HEK293 (cell line): Measurements from ENCODE around the gene FSHR.

Experiments used
- CTCF ChIA-PET: fragments of 350-600 bp; formaldehyde crosslinking; extraction: SDS; loops from one replicate; lab custom pipeline; 2021; ENCODE audit warnings: antibody characterized with exemption; lab: Yijun Ruan, JAX
- POLR2A ChIA-PET: fragments of 300-600 bp; formaldehyde crosslinking; extraction: SDS; loops from one replicate; lab custom pipeline; 2020; ENCODE audit warnings: antibody characterized with exemption, inconsistent platforms; lab: Yijun Ruan, JAX
- H3K27ac ChIP-seq: fragments of 200-500 bp; sonication (Bioruptor generic); 2 replicates; pipeline ENCODE4 v1.5.1; 2014; ENCODE audit warnings: low read depth, low read length, control low read depth, inconsistent platforms; ENCODE audit errors: extremely low read depth
- H3K36me3 ChIP-seq, 2 experiments: fragments of 200-500 bp in 1 of 2; sonication (Bioruptor generic) in 1 of 2; 1 replicate in 1 of 2; 2 replicates in 1 of 2; pipeline ENCODE4 v1.5.1; 2014 to 2017; ENCODE audit warnings: inconsistent platforms in 2 of 2, low read length in 2 of 2; ENCODE audit not compliant: control insufficient read depth in 2 of 2, insufficient read depth in 1 of 2
- H3K4me1 ChIP-seq: fragments of 200-500 bp; sonication (Bioruptor generic); 2 replicates; pipeline ENCODE4 v1.5.1; 2014; ENCODE audit warnings: mild to moderate bottlenecking, low read length, inconsistent platforms; ENCODE audit not compliant: control insufficient read depth, insufficient read depth
- H3K4me3 ChIP-seq: 2 replicates; pipeline ENCODE4 v1.5.1; 2011; ENCODE audit warnings: low read depth, mild to moderate bottlenecking, control low read depth, low read length, moderate library complexity
- H3K9me3 ChIP-seq: fragments of 200-500 bp; sonication (Bioruptor generic); 2 replicates; pipeline ENCODE4 v1.5.1; 2014; ENCODE audit warnings: low read depth, low read length, inconsistent platforms; ENCODE audit not compliant: control insufficient read depth, insufficient read depth
- AEBP2 ChIP-seq: fragments of 450-650 bp; formaldehyde crosslinking; IDR thresholded peaks from 2 replicates; pipeline ENCODE4 v1.5.1; 2016; ENCODE audit warnings: missing biosample characterization, missing genetic modification characterization, borderline replicate concordance
- GLIS1 ChIP-seq: fragments of 450-650 bp; formaldehyde crosslinking; IDR thresholded peaks from 2 replicates; pipeline ENCODE4 v1.5.1; 2016; ENCODE audit warnings: missing biosample characterization, missing genetic modification characterization
- PATZ1 ChIP-seq: fragments of 450-650 bp; formaldehyde crosslinking; IDR thresholded peaks from 2 replicates; pipeline ENCODE4 v1.5.1; 2016; ENCODE audit warnings: missing biosample characterization, missing genetic modification characterization
- REPIN1 ChIP-seq: fragments of 450-650 bp; formaldehyde crosslinking; IDR thresholded peaks from 2 replicates; pipeline ENCODE4 v1.5.1; 2017; ENCODE audit warnings: missing biosample characterization, missing genetic modification characterization, low read depth
- SALL2 ChIP-seq: fragments of 450-650 bp; formaldehyde crosslinking; IDR thresholded peaks from 2 replicates; pipeline ENCODE4 v1.5.0; 2017; ENCODE audit warnings: missing biosample characterization, mild to moderate bottlenecking, missing genetic modification characterization, borderline replicate concordance
- SETDB1 ChIP-seq: IDR thresholded peaks from one replicate; pipeline ENCODE4 v1.6.1; 2017; ENCODE audit warnings: mild to moderate bottlenecking, low read length, moderate library complexity, mixed read lengths; ENCODE audit not compliant: insufficient read length
- YY1 ChIP-seq: fragments of 450-650 bp; formaldehyde crosslinking; IDR thresholded peaks from 2 replicates; pipeline ENCODE4 v1.5.1; 2018; ENCODE audit warnings: missing biosample characterization, missing genetic modification characterization
- ZNF148 ChIP-seq: fragments of 450-650 bp; formaldehyde crosslinking; IDR thresholded peaks from 2 replicates; pipeline ENCODE4 v1.5.0; 2017; ENCODE audit warnings: missing biosample characterization, missing genetic modification characterization, borderline replicate concordance
- ZNF239 ChIP-seq: fragments of 450-650 bp; formaldehyde crosslinking; IDR thresholded peaks from 2 replicates; pipeline ENCODE4 v1.5.1; 2016; ENCODE audit warnings: missing biosample characterization, missing genetic modification characterization
- ZNF248 ChIP-seq: fragments of 450-650 bp; formaldehyde crosslinking; IDR thresholded peaks from 2 replicates; pipeline ENCODE4 v1.5.1; 2017; ENCODE audit warnings: missing biosample characterization, missing genetic modification characterization
- ZNF266 ChIP-seq: fragments of 450-650 bp; formaldehyde crosslinking; IDR thresholded peaks from 2 replicates; pipeline ENCODE4 v1.5.1; 2016; ENCODE audit warnings: missing biosample characterization, missing genetic modification characterization, low read depth
- ZNF292 ChIP-seq: fragments of 450-650 bp; formaldehyde crosslinking; IDR thresholded peaks from 2 replicates; pipeline ENCODE4 v1.5.1; 2016; ENCODE audit warnings: low read depth, missing biosample characterization, missing genetic modification characterization, borderline replicate concordance
- ZNF341 ChIP-seq: fragments of 450-650 bp; formaldehyde crosslinking; IDR thresholded peaks from 2 replicates; pipeline ENCODE4; 2016; ENCODE audit warnings: low read depth, missing biosample characterization, missing genetic modification characterization
- ZNF426 ChIP-seq: fragments of 450-650 bp; formaldehyde crosslinking; IDR thresholded peaks from 2 replicates; pipeline ENCODE4 v1.5.1; 2017; ENCODE audit warnings: missing biosample characterization, missing genetic modification characterization, mild to moderate bottlenecking, inconsistent platforms, moderate library complexity
- ZNF433 ChIP-seq: fragments of 450-650 bp; formaldehyde crosslinking; IDR thresholded peaks from 2 replicates; pipeline ENCODE4 v1.5.1; 2016; ENCODE audit warnings: missing biosample characterization, missing genetic modification characterization, low read depth
- ZNF571 ChIP-seq: fragments of 450-650 bp; formaldehyde crosslinking; IDR thresholded peaks from 2 replicates; pipeline ENCODE4 v1.5.0; 2017; ENCODE audit warnings: missing biosample characterization, missing genetic modification characterization
- ZNF623 ChIP-seq: fragments of 450-650 bp; formaldehyde crosslinking; IDR thresholded peaks from 2 replicates; pipeline ENCODE4 v1.5.1; 2016; ENCODE audit warnings: missing biosample characterization, missing genetic modification characterization
- ZNF624 ChIP-seq: fragments of 450-650 bp; formaldehyde crosslinking; IDR thresholded peaks from 2 replicates; pipeline ENCODE4 v1.5.1; 2017; ENCODE audit warnings: missing biosample characterization, missing genetic modification characterization
- ZNF629 ChIP-seq: fragments of 450-650 bp; formaldehyde crosslinking; IDR thresholded peaks from 2 replicates; pipeline ENCODE4 v1.5.1; 2017; ENCODE audit warnings: missing biosample characterization, missing genetic modification characterization
- ZNF645 ChIP-seq: fragments of 450-650 bp; formaldehyde crosslinking; IDR thresholded peaks from 2 replicates; pipeline ENCODE4; 2016; ENCODE audit warnings: missing biosample characterization, missing genetic modification characterization
- ZNF660 ChIP-seq: fragments of 450-650 bp; IDR thresholded peaks from 2 replicates; pipeline ENCODE4 v1.5.1; 2018; ENCODE audit warnings: missing biosample characterization, mild to moderate bottlenecking, missing genetic modification characterization
- ZNF768 ChIP-seq: fragments of 450-650 bp; formaldehyde crosslinking; IDR thresholded peaks from 2 replicates; pipeline ENCODE4 v1.5.1; 2018; ENCODE audit warnings: missing biosample characterization, mild to moderate bottlenecking, missing genetic modification characterization
- ZNF792 ChIP-seq: fragments of 450-650 bp; formaldehyde crosslinking; IDR thresholded peaks from 2 replicates; pipeline ENCODE4 v1.5.1; 2016; ENCODE audit warnings: missing biosample characterization, missing genetic modification characterization
- ZXDB ChIP-seq: fragments of 450-650 bp; formaldehyde crosslinking; IDR thresholded peaks from 2 replicates; pipeline ENCODE4 v1.5.1; 2016; ENCODE audit warnings: missing biosample characterization, missing genetic modification characterization
- TF ChIP-seq, protein P1 (sequence below): fragments of 450-650 bp; IDR thresholded peaks from 2 replicates; pipeline ENCODE4 v1.5.1; 2018; ENCODE audit warnings: missing biosample characterization, mild to moderate bottlenecking, missing genetic modification characterization

Gene FSHR

DNA sequence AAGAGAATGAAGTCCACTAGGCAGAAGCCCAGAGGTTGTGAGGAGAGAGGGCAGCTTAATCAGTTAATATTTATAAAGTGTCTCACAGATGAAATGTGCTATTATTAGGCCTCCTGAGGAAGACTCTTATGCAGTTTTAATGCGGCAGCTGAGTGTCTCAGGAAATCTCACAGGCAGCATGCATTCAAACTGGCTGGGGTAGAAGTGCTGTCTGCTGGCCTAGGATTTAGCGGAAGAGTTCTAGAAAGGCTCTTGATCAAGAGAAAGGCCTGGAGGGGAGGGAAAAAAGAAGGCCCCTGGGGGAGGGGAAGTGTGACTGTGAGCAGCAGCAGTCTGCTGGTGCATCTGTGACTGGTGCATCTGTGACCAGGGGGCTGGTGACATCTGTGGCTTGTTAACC is 133.0 kb downstream of the FSHR start:
- Histone ChIP-seq H3K36me3 (no peaks in the 10 kb centered on the region), H3K27ac (no peak overlapping the region), H3K9me3 (no peaks in the 10 kb centered on the region), H3K4me3 (no peak overlapping the region), H3K4me1 (no peaks in the 10 kb centered on the region)
- POLR2A ChIA-PET: no interaction called here
- TF ChIP-seq ZNF292 (tag by site-specific recombination): no peak
- no peak for TF ChIP-seq PATZ1 (tag by site-specific recombination)
- TF ChIP-seq, protein P1, sequence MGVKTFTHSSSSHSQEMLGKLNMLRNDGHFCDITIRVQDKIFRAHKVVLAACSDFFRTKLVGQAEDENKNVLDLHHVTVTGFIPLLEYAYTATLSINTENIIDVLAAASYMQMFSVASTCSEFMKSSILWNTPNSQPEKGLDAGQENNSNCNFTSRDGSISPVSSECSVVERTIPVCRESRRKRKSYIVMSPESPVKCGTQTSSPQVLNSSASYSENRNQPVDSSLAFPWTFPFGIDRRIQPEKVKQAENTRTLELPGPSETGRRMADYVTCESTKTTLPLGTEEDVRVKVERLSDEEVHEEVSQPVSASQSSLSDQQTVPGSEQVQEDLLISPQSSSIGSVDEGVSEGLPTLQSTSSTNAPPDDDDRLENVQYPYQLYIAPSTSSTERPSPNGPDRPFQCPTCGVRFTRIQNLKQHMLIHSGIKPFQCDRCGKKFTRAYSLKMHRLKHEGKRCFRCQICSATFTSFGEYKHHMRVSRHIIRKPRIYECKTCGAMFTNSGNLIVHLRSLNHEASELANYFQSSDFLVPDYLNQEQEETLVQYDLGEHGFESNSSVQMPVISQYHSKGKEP (tag by site-specific recombination): no peak
- TF ChIP-seq ZNF571 (tag by site-specific recombination): no peak
- no peak for TF ChIP-seq ZNF148
- TF ChIP-seq ZNF433 (tag by site-specific recombination): no peak
- no peak for TF ChIP-seq ZNF768
- no peak for TF ChIP-seq SALL2
- no peak for TF ChIP-seq ZNF248 (tag by site-specific recombination)
- no peak for TF ChIP-seq ZNF341 (tag by site-specific recombination)
- TF ChIP-seq ZNF426 (tag by site-specific recombination): no peak
- TF ChIP-seq ZNF266: no peak
- TF ChIP-seq REPIN1 (tag by site-specific recombination): no peak
- no peak for TF ChIP-seq ZNF645 (tag by site-specific recombination)
- CTCF ChIA-PET: no interaction called here

- Histone ChIP-seq H3K4me3 (no peak overlapping the region), H3K27ac (no peak overlapping the region), H3K9me3 (no peaks in the 10 kb centered on the region), H3K4me1 (no peaks in the 10 kb centered on the region), H3K36me3 (no peaks in the 10 kb centered on the region)
- ChIA-PET CTCF (no interaction called here), POLR2A (no interaction called here)
- no peak for TF ChIP-seq GLIS1
Observed at GRCh38 chr2:49005261-49005660, 149.1 kb downstream of the FSHR start.

GRCh38 chr2:49004036-49004626 is 150.2 kb downstream of the FSHR start:
- CTCF ChIA-PET: no interaction called here
- H3K27ac ChIP-seq: no peak overlapping the region
- POLR2A ChIA-PET: no interaction called here
- no peak overlapping the region for H3K4me3 ChIP-seq
- no peaks in the 10 kb centered on the region for H3K4me1 ChIP-seq
- H3K36me3 ChIP-seq: no peaks in the 10 kb centered on the region
- no peaks in the 10 kb centered on the region for H3K9me3 ChIP-seq
- no peak for TF ChIP-seq AEBP2 (tag by site-specific recombination)
- TF ChIP-seq ZXDB (tag by site-specific recombination): no peak
- TF ChIP-seq SETDB1: no peak
- TF ChIP-seq ZNF623 (tag by site-specific recombination): no peak
- no peak for TF ChIP-seq ZNF660
- TF ChIP-seq ZNF624: no peak
- no peak for TF ChIP-seq ZNF629
- TF ChIP-seq YY1 (tag by site-specific recombination): no peak
- no peak for TF ChIP-seq ZNF792
- TF ChIP-seq ZNF239 (tag by site-specific recombination): no peak
